ENCODE data around the gene CD28.

CD28 gene

DNA sequence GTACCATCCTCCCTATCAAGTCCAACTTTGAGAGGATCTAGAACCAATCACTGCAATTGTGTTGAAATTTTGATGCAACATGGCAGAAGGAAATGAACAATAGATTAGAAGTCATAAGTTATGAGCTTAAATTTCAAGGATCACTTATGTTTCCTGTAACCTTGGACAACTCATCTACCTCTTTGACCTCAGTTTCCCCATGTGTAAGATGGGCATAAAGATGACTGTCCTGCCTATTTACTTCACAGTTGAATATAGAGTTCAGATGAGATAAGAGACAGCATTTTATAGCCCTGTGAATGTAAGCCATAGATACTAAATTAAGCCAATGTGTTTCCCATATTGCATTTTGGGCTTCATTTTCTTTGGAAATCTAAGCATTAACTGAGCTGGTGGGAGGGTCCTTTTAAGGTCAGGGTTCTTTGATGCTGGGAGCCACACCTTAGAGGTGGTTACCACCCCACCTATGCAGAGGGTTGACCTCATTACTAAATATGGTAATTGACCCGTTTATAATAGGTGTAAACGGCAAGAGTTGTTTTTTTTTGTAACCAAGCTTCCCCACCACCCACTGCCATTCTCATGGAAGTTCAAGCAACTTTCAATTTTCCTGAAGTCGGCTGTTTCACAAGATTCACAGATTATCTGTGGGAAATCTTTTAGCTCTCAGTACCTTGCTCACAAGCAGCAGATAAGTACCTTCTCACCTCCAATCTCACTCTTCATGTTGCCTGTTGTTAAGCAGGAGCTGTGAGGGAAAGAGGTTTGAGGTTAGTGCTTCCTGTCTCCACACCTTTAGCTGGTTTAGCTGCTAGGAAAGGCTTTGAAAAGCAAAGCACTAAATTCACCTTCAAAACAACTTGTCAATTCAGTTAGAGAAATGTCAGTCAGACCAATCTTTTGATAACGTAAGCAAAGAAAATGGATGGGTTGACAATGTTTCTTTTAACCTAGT lies 13.3 kb downstream of the CD28 start:
- peak in 1 of 3 experiments; percentile 4 for DNase-seq

DNA sequence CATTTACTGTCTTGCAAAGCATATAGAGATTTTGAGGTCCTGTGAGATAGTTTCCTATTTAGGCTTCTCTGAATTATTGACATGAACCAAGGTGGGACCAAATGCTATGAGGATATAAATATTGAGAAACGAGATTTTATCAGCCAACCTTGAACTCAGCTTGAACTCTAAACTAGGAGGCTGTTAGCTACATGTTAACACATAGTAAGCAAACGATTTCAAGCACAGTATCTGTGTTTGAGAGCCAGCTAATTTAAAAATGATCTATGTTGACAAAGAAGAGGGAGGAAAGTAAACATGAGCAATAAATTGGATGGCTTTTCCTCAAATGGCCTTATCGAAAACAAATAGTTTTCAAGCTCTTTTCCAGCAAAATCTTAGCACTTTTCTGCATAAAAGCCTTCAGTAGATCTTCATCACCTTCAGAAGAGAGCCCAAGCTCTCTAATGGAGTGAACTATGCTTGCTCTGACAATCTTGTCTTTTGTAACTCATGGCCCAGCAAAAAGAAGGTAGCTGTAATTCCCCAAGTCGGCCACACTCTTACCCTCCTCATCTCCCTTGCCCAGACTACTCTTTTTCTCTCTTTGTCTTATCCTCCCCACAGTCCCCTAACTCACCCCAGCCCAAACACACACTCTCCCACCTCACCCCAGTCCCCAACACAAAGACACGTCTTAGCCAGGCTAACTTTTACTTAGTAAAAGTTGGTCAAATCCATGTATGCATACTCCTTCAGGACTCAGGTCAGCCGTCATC lies 14.7 kb downstream of the CD28 start:
- DNase-seq, result peak in 1 of 3 experiments; percentile 19

DNA sequence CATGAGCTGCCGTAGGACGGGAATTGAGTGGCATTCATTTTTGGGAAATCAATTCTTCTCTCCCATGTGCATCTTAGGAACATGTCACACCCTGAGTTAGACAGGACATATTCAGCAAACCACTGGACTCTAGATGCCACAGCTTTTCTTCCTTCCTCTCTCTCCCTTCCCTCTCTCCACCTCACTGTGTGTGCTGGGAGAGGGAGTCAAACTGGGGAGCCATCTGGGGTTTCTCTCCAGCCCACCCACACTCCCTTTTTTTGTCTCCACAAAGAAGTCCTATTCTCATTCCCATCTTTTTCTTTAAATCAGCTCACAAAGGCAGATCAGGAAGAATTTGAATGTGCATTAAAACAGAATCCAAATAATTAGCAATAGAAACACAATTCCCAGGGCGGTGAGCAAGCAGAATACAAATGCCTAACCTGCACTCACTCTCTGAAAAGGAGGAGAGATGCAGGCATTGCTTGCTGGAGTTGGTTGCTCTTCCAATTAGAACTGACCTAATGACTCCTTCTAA lies 15.4 kb downstream of the CD28 start:
- peak in 1 of 3 experiments; percentile 40 for DNase-seq

DNA sequence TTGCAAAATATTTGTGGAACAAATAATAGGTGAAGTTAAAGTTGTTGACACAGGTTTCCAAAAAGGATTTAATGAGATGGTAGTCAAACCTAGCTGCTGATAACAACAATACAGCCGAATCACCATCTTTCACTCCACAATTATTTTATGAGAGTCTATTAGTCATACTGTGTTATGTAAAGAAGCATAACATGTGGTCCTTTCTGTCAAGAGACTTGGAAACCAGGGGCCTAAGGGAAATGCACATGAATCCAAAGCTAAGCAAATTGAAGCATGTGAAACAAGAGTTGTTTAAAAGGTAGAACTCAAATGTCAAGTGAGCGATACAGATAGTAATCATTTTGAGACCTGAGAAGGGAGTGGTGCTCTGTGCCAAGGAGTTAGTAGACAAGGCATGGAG lies 16.0 kb downstream of the CD28 start:
- peak in 2 of 3 experiments; percentile 5 to 55 for DNase-seq

DNA sequence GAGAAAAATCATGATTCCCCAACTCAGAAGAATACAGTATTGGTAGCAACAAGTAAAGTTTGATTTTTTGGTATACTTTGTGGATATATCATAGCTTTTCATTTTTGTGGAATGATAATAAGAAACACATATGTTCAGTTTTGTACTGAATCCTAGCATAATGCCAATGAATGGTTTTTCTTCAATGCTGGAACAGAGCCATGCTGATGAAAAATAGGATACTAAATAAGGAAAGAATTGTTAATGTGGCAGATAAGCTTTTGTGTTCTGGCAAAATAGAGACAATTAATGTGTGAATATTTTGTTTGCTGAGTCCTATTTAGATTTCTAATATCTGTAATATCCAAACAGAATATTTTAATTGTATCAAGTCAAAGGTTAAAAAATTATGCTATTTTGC lies 21.9 kb downstream of the CD28 start:
- DNase-seq, result no peak

DNA sequence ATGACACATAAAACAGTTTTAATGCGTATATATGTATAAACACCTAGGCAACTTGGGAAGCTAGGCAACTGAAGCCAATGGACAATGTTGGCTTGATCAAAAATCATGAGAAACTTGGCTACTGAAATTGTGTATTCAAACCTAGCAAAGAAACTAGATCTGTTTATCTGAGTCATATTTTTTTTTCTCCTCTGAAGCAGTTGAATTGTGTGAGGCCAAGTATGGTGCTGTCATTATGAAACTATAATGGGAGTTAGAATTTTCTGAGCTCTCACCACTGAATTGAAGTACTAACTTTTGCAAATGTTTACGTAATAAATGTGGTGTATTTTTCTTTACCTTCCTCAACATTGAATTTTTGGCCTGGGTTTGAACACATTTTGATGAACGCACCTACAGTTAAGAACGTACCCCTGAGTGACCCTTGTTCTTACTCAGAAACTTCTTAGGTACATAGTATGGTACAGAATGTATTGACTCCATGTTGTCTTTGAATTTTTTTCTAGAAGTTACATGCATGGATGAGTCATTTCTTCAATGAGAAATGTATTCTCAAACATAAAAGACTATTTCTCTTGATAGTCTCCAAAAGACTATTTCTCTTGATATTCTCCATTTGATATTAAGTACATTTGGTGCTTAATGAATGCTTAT lies 23.8 kb downstream of the CD28 start:
- DNase-seq, result no peak

DNA sequence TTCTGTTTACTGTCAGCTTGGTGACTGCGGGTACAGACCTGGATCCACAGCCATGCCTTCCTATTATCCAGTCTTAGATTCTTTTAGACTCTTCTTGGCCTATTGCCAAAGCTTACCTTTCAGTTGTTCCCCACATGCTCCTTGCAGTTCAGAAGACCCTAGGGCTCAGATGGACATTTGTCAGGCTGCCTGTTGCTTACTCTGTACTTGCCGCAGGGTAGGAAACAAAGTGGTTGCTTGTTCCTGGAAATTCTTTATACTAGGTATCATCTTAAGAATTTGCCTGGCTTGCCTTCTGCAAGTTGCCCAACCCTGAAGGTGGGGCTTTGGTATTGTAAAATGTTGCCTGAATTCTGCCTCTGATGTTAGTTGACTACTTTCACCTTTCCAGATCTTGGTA lies 24.4 kb downstream of the CD28 start:
- no peak for DNase-seq

DNA sequence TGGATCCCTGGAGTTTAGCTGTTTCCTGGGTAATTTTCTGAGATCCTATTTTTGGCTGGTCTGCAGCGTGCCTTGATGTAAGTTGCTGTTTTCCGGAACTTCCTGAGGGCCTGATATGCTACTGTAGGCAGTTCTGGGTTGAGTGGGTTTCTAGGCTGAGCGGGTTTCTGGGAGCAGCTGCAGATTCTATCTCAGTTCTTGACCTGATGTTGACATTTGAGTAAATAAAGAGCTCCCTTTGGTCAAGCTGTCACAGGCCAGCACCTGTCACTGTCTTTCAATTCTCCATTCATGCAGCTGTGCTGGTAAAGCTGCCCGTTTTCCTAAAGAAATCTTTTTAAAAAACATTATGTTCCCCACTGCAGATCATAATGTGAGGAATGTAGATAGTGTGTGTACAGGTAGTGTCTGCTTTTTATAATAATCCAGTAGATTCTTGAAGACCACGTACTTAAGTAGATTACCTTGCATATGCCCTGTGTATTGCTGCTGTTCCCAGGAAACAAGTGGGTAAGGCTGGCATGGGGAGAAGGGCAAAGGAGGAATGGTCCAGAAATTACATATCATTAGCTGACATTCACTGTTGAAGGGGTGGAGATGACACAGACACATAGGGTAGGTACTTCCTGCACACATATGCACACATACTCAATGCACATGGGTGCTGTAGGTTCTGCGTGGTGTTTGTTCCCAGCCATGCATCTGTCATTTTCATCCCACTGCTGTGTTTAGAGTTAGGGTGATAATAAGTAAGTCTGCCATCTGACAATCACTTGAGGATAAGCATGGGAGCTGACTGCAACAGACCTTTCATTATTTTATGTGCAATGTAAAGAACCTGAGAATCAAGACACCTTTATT lies 25.9 kb downstream of the CD28 start:
- DNase-seq, result peak in 2 of 3 experiments; percentile 22 to 74

DNA sequence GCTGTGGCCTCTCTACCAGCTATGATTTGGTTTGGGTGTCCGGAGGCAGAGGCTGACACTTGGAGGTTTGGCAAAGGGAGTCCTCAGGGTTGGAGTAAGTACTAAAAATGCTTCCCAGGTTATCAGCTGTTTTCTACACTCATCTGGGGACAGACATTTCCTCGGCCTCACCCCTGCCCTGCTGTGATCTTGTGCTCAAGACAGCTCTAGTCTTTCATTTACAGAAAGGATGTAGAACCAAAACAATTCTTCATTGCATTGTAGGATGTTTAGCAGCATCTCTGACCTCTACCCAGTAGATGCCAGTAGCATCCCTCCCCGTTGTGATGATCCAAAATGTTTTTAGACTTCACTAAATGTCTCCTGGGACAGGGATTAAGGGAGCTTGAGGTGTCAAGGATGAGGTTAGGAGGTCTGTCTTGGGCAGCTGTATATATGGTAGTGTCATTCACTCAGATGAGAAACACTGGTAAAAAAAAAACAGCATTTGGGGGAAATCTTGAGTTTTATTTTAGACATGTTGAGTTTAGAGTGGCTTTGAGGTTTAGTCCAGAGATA lies 26.6 kb downstream of the CD28 start:
- no peak for DNase-seq

DNA sequence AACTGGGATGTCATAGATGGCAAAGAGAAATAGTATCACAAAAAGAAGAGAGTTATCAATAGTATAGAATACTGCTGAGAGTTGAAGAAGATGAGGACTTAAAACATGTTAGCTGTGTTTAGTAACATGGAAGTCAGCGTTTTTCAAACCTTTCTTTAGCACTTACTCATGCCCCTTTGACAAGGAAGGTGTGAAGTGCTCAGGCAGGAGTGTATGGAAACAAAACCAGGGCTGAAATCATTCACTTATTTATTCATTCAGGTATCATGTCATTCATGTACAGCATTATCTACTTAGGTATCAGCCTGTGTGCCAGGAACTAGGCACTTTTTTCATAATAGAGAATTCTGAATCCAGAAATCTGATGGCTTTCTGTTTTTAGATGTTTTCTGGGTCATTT lies 27.2 kb downstream of the CD28 start:
- no peak for DNase-seq

DNA sequence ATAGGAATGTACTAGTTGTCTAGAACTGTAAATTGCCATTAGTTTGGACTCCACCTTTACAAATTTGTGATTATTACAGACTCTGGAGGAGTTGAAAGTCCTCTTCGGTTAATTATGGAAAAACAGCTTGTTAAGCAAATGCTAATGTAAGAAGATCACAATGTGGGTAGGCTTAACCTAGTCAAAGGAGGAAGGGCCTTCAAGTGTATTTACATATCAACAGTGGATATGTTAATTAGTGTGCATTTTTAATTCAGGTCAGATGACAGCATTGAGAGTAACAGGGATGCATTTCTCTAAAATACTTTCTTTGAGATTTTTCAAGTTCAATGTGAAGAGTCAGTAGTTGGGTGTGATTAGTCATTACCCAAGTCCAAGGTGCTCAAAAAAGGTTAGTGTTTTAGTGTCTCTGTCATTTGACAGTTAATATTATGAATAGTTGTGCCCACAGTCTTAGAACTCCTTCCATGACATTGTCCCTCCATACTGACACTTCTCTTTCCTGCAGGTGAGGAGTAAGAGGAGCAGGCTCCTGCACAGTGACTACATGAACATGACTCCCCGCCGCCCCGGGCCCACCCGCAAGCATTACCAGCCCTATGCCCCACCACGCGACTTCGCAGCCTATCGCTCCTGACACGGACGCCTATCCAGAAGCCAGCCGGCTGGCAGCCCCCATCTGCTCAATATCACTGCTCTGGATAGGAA lies 28.0 kb downstream of the CD28 start:
- no peak for DNase-seq

DNA sequence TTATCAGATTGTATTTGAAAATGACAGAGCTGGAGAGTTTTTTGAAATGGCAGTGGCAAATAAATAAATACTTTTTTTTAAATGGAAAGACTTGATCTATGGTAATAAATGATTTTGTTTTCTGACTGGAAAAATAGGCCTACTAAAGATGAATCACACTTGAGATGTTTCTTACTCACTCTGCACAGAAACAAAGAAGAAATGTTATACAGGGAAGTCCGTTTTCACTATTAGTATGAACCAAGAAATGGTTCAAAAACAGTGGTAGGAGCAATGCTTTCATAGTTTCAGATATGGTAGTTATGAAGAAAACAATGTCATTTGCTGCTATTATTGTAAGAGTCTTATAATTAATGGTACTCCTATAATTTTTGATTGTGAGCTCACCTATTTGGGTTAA lies 30.9 kb downstream of the CD28 start:
- DNase-seq, result no peak

DNA sequence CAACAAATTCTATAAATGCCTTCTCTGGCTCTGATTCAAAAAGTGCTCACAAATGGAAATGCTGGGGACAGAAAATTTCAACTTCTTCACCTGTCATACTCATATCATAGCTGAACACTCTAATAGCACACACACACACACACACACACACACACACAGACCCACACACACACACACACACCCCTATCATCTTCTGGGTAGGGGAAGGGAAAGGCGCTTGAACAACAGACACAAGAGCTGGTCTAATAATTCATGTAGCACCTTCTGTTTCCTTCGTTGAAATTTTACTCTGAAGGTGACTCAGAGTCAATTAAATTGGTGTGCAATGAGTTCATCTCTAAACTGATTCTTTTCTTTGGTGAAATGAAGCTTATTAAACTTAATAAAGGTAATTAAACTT lies 32.9 kb downstream of the CD28 start:
- DNase-seq, result no peak

DNA sequence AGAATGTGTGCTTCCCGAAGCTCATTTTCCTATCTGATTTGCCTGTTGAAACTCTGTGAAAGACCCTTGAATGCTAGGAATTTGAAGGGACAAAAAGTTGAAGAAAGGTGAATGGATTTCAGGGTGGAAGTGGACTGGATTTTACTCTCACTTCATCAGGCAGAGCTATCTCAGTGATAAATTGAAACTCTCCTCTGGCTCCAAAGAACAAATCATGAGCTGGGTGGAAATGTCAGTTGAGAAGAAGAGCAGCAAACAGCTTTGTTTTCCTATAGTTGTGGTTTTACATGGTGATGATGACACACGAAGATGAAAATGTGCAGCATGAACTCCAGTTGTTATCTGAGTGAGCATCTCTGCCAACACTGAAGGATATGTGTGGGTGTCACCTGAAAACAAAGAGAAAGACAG lies 34.4 kb downstream of the CD28 start:
- DNase-seq, result no peak

DNA sequence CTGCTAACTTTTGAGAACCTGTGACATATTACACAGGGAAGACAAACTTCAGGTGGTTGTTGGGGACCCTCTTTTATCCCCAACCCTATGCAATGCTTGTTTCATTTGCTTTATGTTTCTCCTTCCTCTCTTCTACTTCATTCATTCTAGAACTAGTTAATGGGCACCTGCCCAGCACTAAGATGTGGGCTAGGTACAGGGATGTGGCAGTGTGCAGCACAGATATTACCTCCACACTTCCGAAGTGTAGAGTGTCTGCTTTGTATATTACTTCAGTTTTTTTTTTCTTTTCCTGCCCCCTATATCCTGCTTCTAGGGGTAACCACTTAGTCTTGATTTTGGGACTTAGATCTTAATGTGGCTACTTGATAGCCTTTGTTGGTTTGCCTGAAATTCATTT lies 35.1 kb downstream of the CD28 start:
- no peak for DNase-seq

DNA sequence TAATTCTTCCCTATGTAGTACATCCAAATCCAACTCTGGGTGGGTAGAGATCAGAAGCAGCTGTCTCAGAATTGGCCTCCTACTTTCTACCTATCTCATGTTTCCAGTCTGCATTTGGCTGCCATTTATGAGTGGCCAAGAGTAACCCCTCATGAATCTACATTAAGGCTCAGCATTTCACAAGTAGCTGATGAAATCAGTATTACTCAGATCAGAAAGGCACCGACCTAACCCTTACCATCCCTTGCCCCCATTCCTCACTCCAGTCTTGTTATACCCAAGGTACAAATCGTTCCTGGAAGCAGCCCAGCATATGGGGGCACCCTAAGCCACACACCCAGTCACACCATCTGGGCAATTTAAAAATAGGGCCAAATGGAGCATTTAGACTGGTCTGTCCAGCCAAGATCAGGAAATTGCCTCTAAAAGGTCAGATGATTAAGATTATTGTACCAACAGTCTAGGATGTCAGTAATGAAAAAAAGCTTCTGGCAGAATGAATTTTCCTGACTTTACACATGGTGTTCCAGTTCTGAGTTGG lies 37.1 kb downstream of the CD28 start:
- DNase-seq, result no peak

DNA sequence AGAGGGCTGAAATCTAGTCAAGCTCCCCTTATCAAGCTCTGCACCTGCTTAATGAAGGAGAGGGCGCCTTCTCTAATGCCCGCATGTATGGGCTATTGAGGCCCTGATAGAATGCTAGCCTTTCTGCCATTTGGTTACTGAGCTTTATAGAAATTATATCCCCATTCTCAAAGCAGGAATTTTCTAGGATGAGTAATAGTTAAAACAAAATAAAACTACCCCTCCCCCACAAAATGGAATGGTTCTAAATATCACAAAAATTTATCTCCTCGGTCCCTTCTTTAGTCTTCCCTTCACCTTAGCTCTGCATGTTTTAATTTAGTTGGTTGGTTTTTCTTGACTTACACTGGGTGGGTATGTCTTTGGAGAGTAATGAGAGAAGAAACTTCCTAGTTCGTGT lies 37.7 kb downstream of the CD28 start:
- DNase-seq, result no peak

DNA sequence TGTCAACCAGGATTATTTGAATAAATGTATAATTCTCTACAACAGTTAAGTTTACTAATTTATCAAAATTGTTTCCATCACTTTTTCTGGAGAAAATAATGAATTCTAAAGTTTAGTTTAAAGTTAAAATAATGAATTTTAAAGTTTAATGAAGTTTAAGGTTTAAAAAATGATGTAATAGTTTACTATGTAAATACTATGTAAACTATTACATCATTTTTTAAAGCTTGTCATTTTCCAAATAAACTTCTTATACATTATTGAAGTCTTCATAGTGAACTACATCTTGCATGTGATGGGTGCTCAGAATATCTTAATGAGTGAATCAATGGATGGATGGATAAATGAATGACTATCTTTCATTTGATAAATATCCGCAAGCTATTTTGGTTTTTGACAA lies 38.8 kb downstream of the CD28 start:
- no peak for DNase-seq

DNA sequence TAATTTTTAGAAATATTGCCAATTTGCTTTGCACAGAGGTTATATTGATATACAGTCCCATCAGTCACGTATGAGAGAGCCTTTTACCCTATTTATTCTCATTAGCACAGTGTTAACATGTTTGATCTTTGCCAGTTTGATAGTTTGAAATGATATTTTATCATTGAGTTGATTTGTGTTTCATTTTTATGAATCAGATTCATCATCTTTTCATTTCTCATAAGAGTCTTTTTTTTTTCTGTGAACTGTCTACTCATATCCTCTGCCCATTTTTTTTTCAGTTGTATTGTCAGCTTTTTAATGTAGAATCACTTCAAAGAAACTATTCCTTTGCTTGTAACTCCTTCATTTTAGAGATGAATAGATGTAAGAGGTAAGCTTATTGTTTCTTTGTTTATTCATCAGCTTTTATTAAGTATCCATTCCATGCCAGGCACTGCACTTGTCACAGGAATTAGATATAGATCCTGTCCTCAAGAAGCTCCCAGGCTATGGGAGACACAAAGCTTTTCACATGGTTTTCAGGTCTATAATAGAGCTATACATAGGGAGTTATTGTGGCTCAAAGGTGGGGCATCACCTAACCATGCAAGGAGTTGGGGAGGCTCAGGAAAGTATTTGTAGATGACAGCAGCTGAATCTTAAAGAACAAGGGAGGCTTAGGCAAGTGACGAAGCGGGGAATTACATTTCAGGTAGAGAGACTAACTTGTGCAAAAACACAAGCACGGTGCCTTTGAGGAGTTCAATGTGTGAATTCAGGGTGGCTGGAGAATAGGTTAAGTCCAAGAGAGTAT lies 42.1 kb downstream of the CD28 start:
- no peak for DNase-seq
